Measurements from ENCODE around the gene ROR2. TPM values are rescaled to one million over a fixed set of nuclear protein-coding genes. Genes with fewer than 3 reads are reported as not detected.

The ROR2 gene
- total RNA-seq, 4 donors from 2014 or later, result 9.5 to 17.7 (median 15.9) TPM

GRCh38 chr9:91734371-91734981 lies 215.6 kb downstream of the ROR2 start:
- peak; percentile 71 to 81 for DNase-seq
- Histone ChIP-seq H3K36me3 (peaks cover 0 to 2% of the 10 kb centered on the region in 2 donors), H3K27me3 (no peaks in the 10 kb centered on the region), H3K9me3 (no peaks in the 10 kb centered on the region), H3K4me3 (replicated peaks in 1 of 3) (no peak overlapping the region), H3K4me1 (no peaks in the 10 kb centered on the region), H3K27ac (no peak overlapping the region)
- WGBS, 2 donors, result 46 to 71% methylated on average over 8 to 14 of the region's 14 CpGs
- TF ChIP-seq CTCF (IDR thresholded peaks at IDR 0.05) (peak; percentile 79 to 97 (median 82)), POLR2A (IDR thresholded peaks at IDR 0.05) (no peak)
- intact Hi-C loops (cut with DNase I), result no loop called here

DNA sequence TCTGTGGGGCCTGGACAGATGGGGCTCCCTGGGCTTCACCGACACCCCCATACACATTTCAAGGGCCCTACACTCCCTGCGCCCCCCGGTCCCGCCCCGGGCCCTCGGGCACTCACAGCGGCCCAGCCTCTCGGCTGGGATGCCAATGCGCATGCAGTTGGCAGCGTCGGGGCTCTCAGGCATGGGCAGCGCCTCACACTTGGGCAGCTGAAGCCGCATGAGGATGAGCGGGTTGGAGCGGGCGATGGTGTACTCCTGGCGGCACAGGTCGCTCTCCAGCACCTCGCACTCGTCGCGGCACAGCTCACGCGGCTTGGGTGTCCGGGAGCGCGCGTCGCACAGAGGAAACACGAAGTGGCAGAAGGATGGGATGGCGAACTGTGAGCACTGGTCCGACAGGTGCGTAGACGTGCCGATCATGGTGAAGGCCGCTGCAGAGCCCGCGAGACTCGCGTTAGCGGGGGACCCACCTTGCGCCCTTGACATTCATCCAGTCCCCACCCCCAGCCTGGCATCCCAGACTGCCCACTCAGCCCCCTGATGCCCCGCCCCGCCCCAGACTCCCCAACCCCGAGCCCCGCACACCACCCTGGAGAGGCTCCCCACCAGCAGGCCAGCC lies 216.9 kb downstream of the ROR2 start:
- Histone ChIP-seq H3K27me3 (no peaks in the 10 kb centered on the region), H3K4me3 (replicated peaks in 1 of 3) (no peak overlapping the region), H3K27ac (no peak overlapping the region), H3K9me3 (no peaks in the 10 kb centered on the region), H3K36me3 (peaks cover 0 to 2% of the 10 kb centered on the region in 2 donors), H3K4me1 (no peaks in the 10 kb centered on the region)
- WGBS, 2 donors, result 96 to 97% methylated on average over 27 to 38 of the region's 46 CpGs
- TF ChIP-seq POLR2A (IDR thresholded peaks at IDR 0.05) (no peak), CTCF (IDR thresholded peaks at IDR 0.05) (no peak)
- intact Hi-C loops (cut with DNase I), result no loop called here
- DNase-seq, result no peak

GRCh38 chr9:91732187-91733005 lies 217.6 kb downstream of the ROR2 start:
- Histone ChIP-seq H3K27ac (no peak overlapping the region), H3K36me3 (peaks cover 0 to 2% of the 10 kb centered on the region in 2 donors), H3K4me1 (no peaks in the 10 kb centered on the region), H3K27me3 (no peaks in the 10 kb centered on the region), H3K4me3 (replicated peaks in 1 of 3) (no peak overlapping the region), H3K9me3 (no peaks in the 10 kb centered on the region)
- TF ChIP-seq CTCF (IDR thresholded peaks at IDR 0.05), result no peak
- DNase-seq, result no peak
- intact Hi-C loops (cut with DNase I), result no loop called here
- 94 to 97% methylated on average over 14 to 15 of the region's 21 CpGs for WGBS, 2 donors

GRCh38 chr9:91730806-91731205 lies 219.2 kb downstream of the ROR2 start:
- Histone ChIP-seq H3K36me3 (peaks cover 0 to 3% of the 10 kb centered on the region in 2 donors), H3K9me3 (no peaks in the 10 kb centered on the region), H3K27ac (no peak overlapping the region), H3K4me1 (no peaks in the 10 kb centered on the region), H3K27me3 (no peaks in the 10 kb centered on the region), H3K4me3 (replicated peaks in 1 of 3) (no peak overlapping the region)
- no peak for DNase-seq
- intact Hi-C loops (cut with DNase I), result no loop called here
- WGBS, 2 donors, result 91 to 93% methylated on average over 15 of the region's 15 CpGs
- TF ChIP-seq POLR2A (IDR thresholded peaks at IDR 0.05) (no peak), CTCF (IDR thresholded peaks at IDR 0.05) (no peak)

GRCh38 chr9:91729558-91729842 lies 220.5 kb downstream of the ROR2 start:
- 82 to 91% methylated on average over 9 of the region's 9 CpGs for WGBS, 2 donors
- TF ChIP-seq POLR2A (IDR thresholded peaks at IDR 0.05), result no peak
- no peak for TF ChIP-seq CTCF (IDR thresholded peaks at IDR 0.05)
- Histone ChIP-seq H3K4me1 (no peaks in the 10 kb centered on the region), H3K4me3 (replicated peaks in 1 of 3) (no peak overlapping the region), H3K27ac (no peak overlapping the region), H3K36me3 (peaks cover 1 to 4% of the 10 kb centered on the region in 2 donors), H3K27me3 (no peaks in the 10 kb centered on the region), H3K9me3 (no peaks in the 10 kb centered on the region)
- DNase-seq, result no peak
- intact Hi-C loops (cut with DNase I), result loop anchor here (5.0 kb wide), 1 partner anchor 817 kb away; no protein-coding TSS in a partner anchor

Measured in thyroid gland (tissue), 4 donors.